GM19025 (cell line): ENCODE results near the gene SLAMF7.
"Not testable (repeated sequence)": the region's sequence is repeated elsewhere in the genome, so short reads cannot be mapped to it uniquely, and the experiment has no call there.

Source experiments
- ATAC-seq: cut with Tn5 transposase; IDR thresholded peaks from one replicate; pipeline ENCODE4 v1.9.1; 2021; ENCODE audit warnings: mild to moderate bottlenecking, low read depth, moderate library complexity; ENCODE audit not compliant: unreplicated experiment

SLAMF7 gene

GRCh38 chr1:160739098-160739511 is at the start of gene SLAMF7:
TSS of gene SLAMF7 (plus strand) at chr1:160739247. CDS start at chr1:160739302, 55 bp downstream.
- no peak for ATAC-seq

GRCh38 chr1:160692390-160692789 is 46.7 kb upstream of the SLAMF7 start:
- not testable (repeated sequence) for ATAC-seq

GRCh38 chr1:160702100-160702499 is 36.9 kb upstream of the SLAMF7 start:
- no peak for ATAC-seq

GRCh38 chr1:160704250-160704649 is 34.8 kb upstream of the SLAMF7 start:
- no peak for ATAC-seq

GRCh38 chr1:160705212-160705621 is 33.8 kb upstream of the SLAMF7 start:
- not testable (repeated sequence) for ATAC-seq

GRCh38 chr1:160705742-160706141 is 33.3 kb upstream of the SLAMF7 start:
- ATAC-seq: no peak

- ATAC-seq: no peak
These were observed 32.4 kb upstream of the SLAMF7 start for GRCh38 chr1:160706526-160707235.

GRCh38 chr1:160707236-160708064 is 31.6 kb upstream of the SLAMF7 start:
- no peak for ATAC-seq

GRCh38 chr1:160708118-160708517 is 30.9 kb upstream of the SLAMF7 start:
- no peak for ATAC-seq

GRCh38 chr1:160708801-160709200 is 30.2 kb upstream of the SLAMF7 start:
- ATAC-seq: peak; percentile 40

GRCh38 chr1:160709715-160710114 is 29.3 kb upstream of the SLAMF7 start:
- no peak for ATAC-seq

- no peak for ATAC-seq
These were observed 28.4 kb upstream of the SLAMF7 start for GRCh38 chr1:160710517-160711252.

- no peak for ATAC-seq
These were observed 27.8 kb upstream of the SLAMF7 start for GRCh38 chr1:160711276-160711601.

GRCh38 chr1:160711602-160712311 is 27.3 kb upstream of the SLAMF7 start, which contains the start of gene CD48:
TSS of gene CD48 (minus strand) at chr1:160711822. CDS start at chr1:160711763, 59 bp downstream.
- ATAC-seq: peak; percentile 34

GRCh38 chr1:160712525-160713080 is 26.4 kb upstream of the SLAMF7 start:
- not testable (repeated sequence) for ATAC-seq

GRCh38 chr1:160713161-160713560 is 25.9 kb upstream of the SLAMF7 start:
- no peak for ATAC-seq

- not testable (repeated sequence) for ATAC-seq
These were observed 24.9 kb upstream of the SLAMF7 start for GRCh38 chr1:160714034-160714648.

- no peak for ATAC-seq
These were observed 23.0 kb upstream of the SLAMF7 start for GRCh38 chr1:160716013-160716412.

- ATAC-seq: no peak
These were observed 21.7 kb upstream of the SLAMF7 start for GRCh38 chr1:160717306-160717705.

- ATAC-seq: no peak
These were observed 20.8 kb upstream of the SLAMF7 start for GRCh38 chr1:160718210-160718609.
